ENCODE data around the gene TRMT11. TPM values are rescaled to one million over a fixed set of nuclear protein-coding genes. Genes with fewer than 3 reads are reported as not detected.

Gene TRMT11
- total RNA-seq, 3 donors from 2014 or later (not counting 1 experiment from before 2014, with no cell fraction given), result 12.2 to 16.6 (median 12.7) TPM

DNA sequence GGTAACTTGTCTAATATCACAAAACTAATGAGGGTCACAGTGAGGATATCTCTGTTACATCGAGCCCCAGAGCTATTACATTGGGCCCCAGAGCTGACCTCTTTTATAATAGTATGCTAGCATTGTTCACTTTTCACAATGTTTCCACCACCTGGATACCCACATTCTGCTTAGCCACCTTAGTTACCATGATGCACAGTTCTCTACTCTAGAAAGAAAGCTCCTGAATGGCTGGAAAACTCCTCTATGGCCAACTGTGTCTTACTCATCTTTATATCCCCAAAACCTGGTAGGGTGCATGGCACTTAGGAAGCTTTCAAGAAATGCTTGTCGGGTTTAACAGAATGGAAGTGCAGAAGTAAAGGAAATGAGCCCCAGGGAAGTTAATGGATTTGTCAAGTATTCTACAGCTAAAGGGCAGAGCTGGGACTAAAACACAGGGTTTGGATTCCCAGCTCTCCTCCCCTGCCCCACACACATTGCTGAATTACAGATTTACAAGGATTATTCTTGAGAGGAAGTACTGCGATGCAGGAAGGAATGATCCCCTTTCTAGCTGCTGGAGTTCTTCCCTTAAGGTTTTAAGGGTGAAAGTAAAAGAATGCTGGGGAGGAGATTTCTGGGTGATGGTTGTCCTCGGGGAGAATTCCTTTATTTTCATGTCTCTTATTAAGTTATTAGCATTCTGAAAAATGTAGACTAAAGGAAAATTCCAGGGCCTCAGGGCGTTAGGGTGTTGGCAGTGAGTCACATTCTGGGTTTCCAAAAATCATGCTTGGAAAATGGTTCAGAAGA, 45.9 kb upstream of the TRMT11 start:
- no peak for DNase-seq
- intact Hi-C loops (cut with micrococcal nuclease), result no loop called here
- ATAC-seq, result no peak
- Mint-ChIP-seq H3K4me3 (no peak overlapping the region), H3K36me3 (no peaks in the 10 kb centered on the region), H3K27me3 (ENCODE audit: low read depth in 2 of 2) (peaks cover 12 to 16% of the 10 kb centered on the region in 2 donors), H3K4me1 (no peaks in the 10 kb centered on the region), H3K27ac (no peak overlapping the region), H3K9me3 (no peaks in the 10 kb centered on the region)
- WGBS (ENCODE audit: insufficient coverage), result 92% methylated on average over 3 of the region's 5 CpGs
- Histone ChIP-seq H3K27me3 (ENCODE audit: control insufficient read depth, insufficient read depth, low read length) (peaks cover 3% of the 10 kb centered on the region), H3K27ac (ENCODE audit: low read length) (no peak overlapping the region), H3K9me3 (ENCODE audit: control insufficient read depth, insufficient read depth, low read length) (no peaks in the 10 kb centered on the region), H3K4me1 (ENCODE audit: control insufficient read depth, insufficient read depth, low read length) (no peaks in the 10 kb centered on the region), H3K4me3 (ENCODE audit: low read length) (no peak overlapping the region), H3K36me3 (ENCODE audit: control insufficient read depth, insufficient read depth, low read length) (no peaks in the 10 kb centered on the region)
- TF ChIP-seq, protein P1, sequence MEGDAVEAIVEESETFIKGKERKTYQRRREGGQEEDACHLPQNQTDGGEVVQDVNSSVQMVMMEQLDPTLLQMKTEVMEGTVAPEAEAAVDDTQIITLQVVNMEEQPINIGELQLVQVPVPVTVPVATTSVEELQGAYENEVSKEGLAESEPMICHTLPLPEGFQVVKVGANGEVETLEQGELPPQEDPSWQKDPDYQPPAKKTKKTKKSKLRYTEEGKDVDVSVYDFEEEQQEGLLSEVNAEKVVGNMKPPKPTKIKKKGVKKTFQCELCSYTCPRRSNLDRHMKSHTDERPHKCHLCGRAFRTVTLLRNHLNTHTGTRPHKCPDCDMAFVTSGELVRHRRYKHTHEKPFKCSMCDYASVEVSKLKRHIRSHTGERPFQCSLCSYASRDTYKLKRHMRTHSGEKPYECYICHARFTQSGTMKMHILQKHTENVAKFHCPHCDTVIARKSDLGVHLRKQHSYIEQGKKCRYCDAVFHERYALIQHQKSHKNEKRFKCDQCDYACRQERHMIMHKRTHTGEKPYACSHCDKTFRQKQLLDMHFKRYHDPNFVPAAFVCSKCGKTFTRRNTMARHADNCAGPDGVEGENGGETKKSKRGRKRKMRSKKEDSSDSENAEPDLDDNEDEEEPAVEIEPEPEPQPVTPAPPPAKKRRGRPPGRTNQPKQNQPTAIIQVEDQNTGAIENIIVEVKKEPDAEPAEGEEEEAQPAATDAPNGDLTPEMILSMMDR (IDR thresholded peaks at IDR 0.05), result no peak

DNA sequence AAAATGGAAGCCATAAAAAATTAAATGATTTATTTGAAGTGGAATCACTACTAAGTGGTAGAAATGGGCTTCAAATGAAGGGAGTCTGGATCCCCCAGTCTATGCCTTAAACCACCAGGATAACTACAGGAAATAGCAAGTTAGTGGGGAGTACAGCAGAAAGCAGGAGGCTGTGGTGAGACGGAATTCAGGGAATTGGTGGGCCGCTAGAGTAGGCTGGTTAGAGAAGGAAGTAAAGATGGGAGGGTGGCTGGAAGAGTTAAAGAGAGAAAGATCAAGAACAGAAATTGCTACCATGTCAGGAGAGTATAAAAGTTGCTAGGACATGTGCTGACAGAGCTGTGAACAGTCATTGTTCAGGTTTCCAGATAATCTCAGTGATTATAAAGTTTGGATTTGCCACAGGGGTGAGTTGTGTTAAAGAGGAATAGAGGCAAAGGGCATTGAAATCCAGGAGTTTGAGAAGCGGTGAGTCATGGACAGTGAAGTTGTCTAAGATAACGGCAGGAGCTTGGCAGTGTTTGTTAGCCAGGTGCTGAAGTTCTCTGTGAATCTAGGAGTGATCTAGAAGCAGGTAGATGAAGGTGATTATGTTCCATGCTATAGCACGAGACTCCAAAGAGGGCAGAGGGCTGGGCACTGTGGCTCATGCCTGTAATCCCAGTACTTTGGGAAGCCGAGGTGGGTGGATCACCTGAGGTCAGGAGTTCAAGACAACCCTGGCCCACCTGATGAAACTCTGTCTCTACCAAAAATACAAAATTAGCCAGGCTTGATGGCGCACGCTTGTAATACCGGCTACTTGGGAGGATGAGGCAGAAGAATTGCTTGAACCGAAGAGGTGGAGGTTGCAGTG, 43.4 kb upstream of the TRMT11 start:
- WGBS (ENCODE audit: insufficient coverage), result 94% methylated on average over 10 of the region's 10 CpGs
- Histone ChIP-seq H3K9me3 (ENCODE audit: control insufficient read depth, insufficient read depth, low read length) (no peaks in the 10 kb centered on the region), H3K4me1 (ENCODE audit: control insufficient read depth, insufficient read depth, low read length) (no peaks in the 10 kb centered on the region), H3K27me3 (ENCODE audit: control insufficient read depth, insufficient read depth, low read length) (peaks cover 3% of the 10 kb centered on the region), H3K36me3 (ENCODE audit: control insufficient read depth, insufficient read depth, low read length) (no peaks in the 10 kb centered on the region), H3K27ac (ENCODE audit: low read length) (no peak overlapping the region), H3K4me3 (ENCODE audit: low read length) (no peak overlapping the region)
- Mint-ChIP-seq H3K4me3 (no peak overlapping the region), H3K4me1 (no peaks in the 10 kb centered on the region), H3K27ac (no peak overlapping the region), H3K27me3 (ENCODE audit: low read depth in 2 of 2) (peaks cover 16 to 17% of the 10 kb centered on the region in 2 donors), H3K9me3 (no peaks in the 10 kb centered on the region), H3K36me3 (no peaks in the 10 kb centered on the region)
- TF ChIP-seq, protein P1 (IDR thresholded peaks at IDR 0.05), result no peak
- intact Hi-C loops (cut with micrococcal nuclease), result no loop called here
- ATAC-seq (no peak), DNase-seq (no peak)

DNA sequence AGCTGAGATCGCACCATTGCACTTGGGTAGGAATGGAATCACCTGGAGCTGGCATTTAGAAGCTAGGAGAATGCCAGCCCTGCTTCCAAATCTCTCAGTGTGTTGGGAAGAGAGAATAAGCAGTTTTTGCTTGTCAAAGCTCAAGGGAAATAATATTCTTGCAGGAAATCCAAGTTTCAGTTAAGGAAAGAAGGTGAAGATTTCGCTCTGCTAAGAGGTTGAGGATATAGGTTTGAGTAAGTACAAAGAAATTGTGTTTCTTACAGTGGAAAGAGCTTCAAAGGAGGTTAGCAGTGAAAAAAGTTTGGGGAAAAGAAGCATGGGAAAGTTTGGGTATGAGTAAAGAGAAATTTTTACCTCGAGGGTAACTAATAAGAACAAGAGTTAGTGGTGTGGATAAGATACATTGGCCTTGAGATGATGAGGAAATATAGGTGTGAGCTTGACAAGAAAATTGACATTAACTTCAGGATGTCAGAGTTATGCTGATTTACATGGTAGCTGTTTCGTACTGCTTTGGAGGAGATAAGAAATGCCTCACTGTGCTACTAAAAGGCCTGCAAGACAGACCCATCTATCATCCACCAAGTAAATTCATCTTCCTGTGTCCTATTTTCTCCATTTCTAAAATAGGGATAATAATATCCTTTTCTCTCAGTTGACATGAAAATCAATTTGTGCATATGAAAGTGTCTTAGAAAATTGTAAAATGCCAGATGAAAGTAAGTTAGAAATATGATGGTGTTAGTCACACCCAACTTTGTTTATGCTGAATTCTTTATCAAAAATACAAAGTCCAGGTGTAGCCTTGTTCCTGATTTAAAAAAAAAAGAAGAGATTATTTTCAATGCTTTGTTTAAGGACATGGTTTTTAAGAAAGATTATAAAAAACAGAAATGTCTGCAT, 42.6 kb upstream of the TRMT11 start:
- H3K9me3 ChIP-seq (ENCODE audit: control insufficient read depth, insufficient read depth, low read length), result no peaks in the 10 kb centered on the region
- intact Hi-C loops (cut with micrococcal nuclease), result no loop called here
- Mint-ChIP-seq H3K9me3 (no peaks in the 10 kb centered on the region), H3K36me3 (no peaks in the 10 kb centered on the region), H3K4me3 (no peak overlapping the region), H3K4me1 (no peaks in the 10 kb centered on the region), H3K27ac (no peak overlapping the region), H3K27me3 (ENCODE audit: low read depth in 2 of 2) (peaks cover 16 to 17% of the 10 kb centered on the region in 2 donors)
- no peak for ATAC-seq
- H3K4me3 ChIP-seq (ENCODE audit: low read length), result no peak overlapping the region
- 87% methylated on average over 3 of the region's 4 CpGs for WGBS (ENCODE audit: insufficient coverage)
- H3K27me3 ChIP-seq (ENCODE audit: control insufficient read depth, insufficient read depth, low read length), result peaks cover 3% of the 10 kb centered on the region
- no peak for DNase-seq
- H3K27ac ChIP-seq (ENCODE audit: low read length), result no peak overlapping the region
- no peaks in the 10 kb centered on the region for H3K4me1 ChIP-seq (ENCODE audit: control insufficient read depth, insufficient read depth, low read length)
- H3K36me3 ChIP-seq (ENCODE audit: control insufficient read depth, insufficient read depth, low read length), result no peaks in the 10 kb centered on the region
- TF ChIP-seq, protein P1 (IDR thresholded peaks at IDR 0.05), result no peak

Data from natural killer cell (primary cell).